Inflammatory macrophage treated with lipopolysaccharide for 1 hour (primary cell): Measurements from ENCODE around the gene PGAP2.
"Not testable (repeated sequence)": the region's sequence is repeated elsewhere in the genome, so short reads cannot be mapped to it uniquely, and the experiment has no call there.

Source experiments
- DNase-seq, 2 donors: peaks; one replicate each; pipeline ENCODE4 v3.0.0-alpha.2; 2020 to 2022

The PGAP2 gene

GRCh38 chr11:3857628-3858027 is 49.3 kb downstream of the PGAP2 start:
- DNase-seq = no peak

GRCh38 chr11:3859373-3859881 is 51.1 kb downstream of the PGAP2 start:
- no peak for DNase-seq

GRCh38 chr11:3860375-3860774 is 52.0 kb downstream of the PGAP2 start:
- no peak for DNase-seq

GRCh38 chr11:3860898-3861393 is 52.6 kb downstream of the PGAP2 start:
- not testable (repeated sequence) for DNase-seq

- no peak for DNase-seq
These were observed 53.3 kb downstream of the PGAP2 start for GRCh38 chr11:3861683-3862082.

- DNase-seq = no peak
These were observed 57.2 kb downstream of the PGAP2 start for GRCh38 chr11:3865388-3866193.

- DNase-seq = peak; percentile 19 to 55
These were observed 57.8 kb downstream of the PGAP2 start for GRCh38 chr11:3866206-3866605.

GRCh38 chr11:3866836-3867208 is 58.5 kb downstream of the PGAP2 start:
- DNase-seq = no peak

GRCh38 chr11:3867209-3868091 is 59.1 kb downstream of the PGAP2 start:
- DNase-seq = no peak

GRCh38 chr11:3873712-3874349 is 65.5 kb downstream of the PGAP2 start:
- DNase-seq = no peak
